Measurements from ENCODE around the gene EXOC4. TPM values are rescaled to one million over a fixed set of nuclear protein-coding genes. Genes with fewer than 3 reads are reported as not detected.

Gene EXOC4
- total RNA-seq, 4 donors from 2014 or later: 36.9 to 78.0 (median 52.2) TPM

DNA sequence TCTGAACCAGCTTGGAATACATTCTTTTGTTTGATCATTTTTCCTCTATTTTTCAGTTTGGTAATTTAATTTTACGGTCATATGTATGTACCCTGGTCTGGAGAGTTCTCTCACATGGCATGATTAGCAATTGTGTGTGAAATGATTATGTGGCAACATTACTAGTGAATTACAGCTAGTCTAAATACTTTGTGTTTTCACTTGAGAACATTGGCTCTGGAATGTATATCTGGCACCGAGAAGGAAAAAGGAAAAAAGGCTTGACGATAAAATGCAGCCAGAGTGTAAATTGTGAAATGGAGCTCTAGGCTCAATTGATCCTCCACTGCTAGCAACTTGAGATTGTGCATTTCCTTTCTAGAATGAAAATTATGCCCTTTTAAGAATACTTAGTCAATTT, 397.2 kb downstream of the EXOC4 start:
- DNase-seq (no peak), ATAC-seq (no peak)
- Histone ChIP-seq H3K36me3 (no peaks in the 10 kb centered on the region), H3K4me3 (no peak overlapping the region), H3K4me1 (no peaks in the 10 kb centered on the region), H3K27me3 (no peaks in the 10 kb centered on the region), H3K9me3 (no peaks in the 10 kb centered on the region), H3K27ac (no peak overlapping the region)
- no peak for TF ChIP-seq POLR2A (IDR thresholded peaks at IDR 0.05)
- TF ChIP-seq, protein P1, sequence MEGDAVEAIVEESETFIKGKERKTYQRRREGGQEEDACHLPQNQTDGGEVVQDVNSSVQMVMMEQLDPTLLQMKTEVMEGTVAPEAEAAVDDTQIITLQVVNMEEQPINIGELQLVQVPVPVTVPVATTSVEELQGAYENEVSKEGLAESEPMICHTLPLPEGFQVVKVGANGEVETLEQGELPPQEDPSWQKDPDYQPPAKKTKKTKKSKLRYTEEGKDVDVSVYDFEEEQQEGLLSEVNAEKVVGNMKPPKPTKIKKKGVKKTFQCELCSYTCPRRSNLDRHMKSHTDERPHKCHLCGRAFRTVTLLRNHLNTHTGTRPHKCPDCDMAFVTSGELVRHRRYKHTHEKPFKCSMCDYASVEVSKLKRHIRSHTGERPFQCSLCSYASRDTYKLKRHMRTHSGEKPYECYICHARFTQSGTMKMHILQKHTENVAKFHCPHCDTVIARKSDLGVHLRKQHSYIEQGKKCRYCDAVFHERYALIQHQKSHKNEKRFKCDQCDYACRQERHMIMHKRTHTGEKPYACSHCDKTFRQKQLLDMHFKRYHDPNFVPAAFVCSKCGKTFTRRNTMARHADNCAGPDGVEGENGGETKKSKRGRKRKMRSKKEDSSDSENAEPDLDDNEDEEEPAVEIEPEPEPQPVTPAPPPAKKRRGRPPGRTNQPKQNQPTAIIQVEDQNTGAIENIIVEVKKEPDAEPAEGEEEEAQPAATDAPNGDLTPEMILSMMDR (IDR thresholded peaks at IDR 0.05 in 4 of 5, conservative IDR thresholded peaks at IDR 0.05 in 1 of 5): no peak
- in situ Hi-C loops (cut with MboI; ENCODE audit: low sequenced_read_pairs in 4 of 4) (no loop called here), intact Hi-C loops (cut with DNase I; ENCODE audit: low total_unique reads) (loop anchor here (10.0 kb wide), 1 partner anchor 915 kb away; no protein-coding TSS in a partner anchor)

DNA sequence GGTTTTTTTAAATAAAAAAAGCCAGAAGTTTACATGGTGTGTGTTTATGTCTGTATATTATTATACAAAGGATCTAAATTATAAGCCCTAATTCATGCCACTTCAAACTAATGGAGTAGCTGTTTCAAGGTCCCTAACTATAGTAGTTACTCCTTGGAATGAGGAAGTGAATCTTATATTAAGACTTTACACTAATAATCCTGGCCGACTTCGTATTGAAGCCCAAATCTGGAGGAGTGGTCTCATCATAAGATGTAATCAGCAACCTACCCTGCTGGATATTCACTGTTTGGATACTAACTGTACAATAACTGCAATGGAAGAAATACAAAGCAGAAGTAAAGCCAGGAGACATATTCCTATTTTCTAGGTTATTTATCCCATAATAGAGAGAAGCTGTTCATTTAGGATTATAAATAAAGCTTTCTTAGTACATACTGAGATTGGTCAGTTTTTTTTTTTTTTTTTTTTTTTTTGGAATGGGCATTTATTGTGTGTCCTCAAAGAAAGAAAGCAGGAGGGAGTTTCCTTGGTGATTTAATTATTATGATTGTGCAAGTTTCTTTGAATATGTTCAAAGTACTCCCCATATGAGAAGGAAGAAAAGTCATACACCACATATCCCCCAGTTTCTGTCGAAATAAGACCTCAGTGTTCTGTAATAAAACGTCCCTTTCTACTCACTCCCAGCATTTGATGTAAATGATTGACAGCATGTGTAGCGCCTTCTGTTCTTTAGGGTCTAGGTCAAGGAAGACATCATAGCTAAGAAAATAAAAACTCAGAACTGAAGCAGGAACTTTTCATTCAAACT, 397.8 kb downstream of the EXOC4 start:
- no peak for ATAC-seq
- Histone ChIP-seq H3K4me3 (no peak overlapping the region), H3K9me3 (no peaks in the 10 kb centered on the region), H3K36me3 (no peaks in the 10 kb centered on the region), H3K27me3 (no peaks in the 10 kb centered on the region), H3K27ac (no peak overlapping the region), H3K4me1 (no peaks in the 10 kb centered on the region)
- TF ChIP-seq POLR2A (IDR thresholded peaks at IDR 0.05): no peak
- TF ChIP-seq, protein P1 (IDR thresholded peaks at IDR 0.05 in 4 of 5, conservative IDR thresholded peaks at IDR 0.05 in 1 of 5): no peak
- intact Hi-C loops (cut with DNase I; ENCODE audit: low total_unique reads): loop anchor here (10.0 kb wide), 1 partner anchor 914 kb away; no protein-coding TSS in a partner anchor
- no peak for DNase-seq
- in situ Hi-C loops (cut with MboI; ENCODE audit: low sequenced_read_pairs in 4 of 4): no loop called here

DNA sequence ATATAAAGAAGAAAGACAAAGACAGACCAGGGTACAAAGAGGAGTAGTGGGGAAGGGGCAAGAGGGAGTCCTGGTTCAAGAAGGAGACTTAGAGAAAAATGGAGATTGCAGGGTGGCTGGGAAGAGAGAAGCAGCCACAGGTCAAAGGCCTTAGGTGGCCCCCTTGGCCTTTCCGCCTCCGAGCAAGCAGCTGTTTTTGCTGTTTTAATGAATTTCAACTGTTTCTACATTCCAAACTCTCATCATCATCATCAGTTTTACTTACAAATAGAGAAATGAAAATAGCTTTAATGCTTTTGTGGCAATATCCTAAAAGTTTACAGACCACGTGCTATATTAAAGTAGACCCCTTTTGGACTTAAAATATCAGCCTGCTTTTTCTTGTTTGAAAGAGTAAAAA, 399.7 kb downstream of the EXOC4 start:
- intact Hi-C loops (cut with DNase I; ENCODE audit: low total_unique reads): loop anchor here (10.0 kb wide), 1 partner anchor 912 kb away; no protein-coding TSS in a partner anchor

DNA sequence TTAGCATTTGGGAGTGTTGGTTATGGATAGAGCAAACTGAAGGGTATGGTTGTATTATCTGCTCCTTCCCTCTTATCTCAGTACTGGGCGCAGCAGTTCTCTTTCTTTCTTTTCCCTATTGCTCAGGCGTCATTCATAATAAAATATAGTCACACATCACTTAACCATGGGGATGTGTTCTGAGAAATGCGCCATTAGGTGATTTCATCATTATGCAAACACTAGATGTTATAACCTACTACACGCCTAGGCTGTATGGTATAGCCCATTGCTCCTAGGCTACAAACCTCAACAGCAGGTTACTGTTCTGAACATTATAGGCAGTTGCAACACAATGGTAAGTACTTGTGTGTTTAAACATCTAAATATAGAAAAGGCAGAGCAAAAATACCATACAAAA, 401.7 kb downstream of the EXOC4 start:
- Histone ChIP-seq H3K4me3 (no peak overlapping the region), H3K9me3 (no peaks in the 10 kb centered on the region), H3K27me3 (no peaks in the 10 kb centered on the region), H3K27ac (no peak overlapping the region), H3K36me3 (no peaks in the 10 kb centered on the region), H3K4me1 (no peaks in the 10 kb centered on the region)
- TF ChIP-seq POLR2A (IDR thresholded peaks at IDR 0.05): no peak
- DNase-seq (no peak), ATAC-seq (no peak)
- in situ Hi-C loops (cut with MboI; ENCODE audit: low sequenced_read_pairs in 4 of 4) (no loop called here), intact Hi-C loops (cut with DNase I; ENCODE audit: low total_unique reads) (loop anchor here (10.0 kb wide), 1 partner anchor 910 kb away; no protein-coding TSS in a partner anchor)

More for the DNA sequence above, 399.7 kb downstream of the EXOC4 start:
- no peaks in the 10 kb centered on the region for H3K36me3 ChIP-seq
- in situ Hi-C loops (cut with MboI; ENCODE audit: low sequenced_read_pairs in 4 of 4): no loop called here
- ATAC-seq: no peak
- no peaks in the 10 kb centered on the region for H3K27me3 ChIP-seq
- H3K4me3 ChIP-seq: no peak overlapping the region
- H3K9me3 ChIP-seq: no peaks in the 10 kb centered on the region
- no peaks in the 10 kb centered on the region for H3K4me1 ChIP-seq
- TF ChIP-seq, protein P1 (IDR thresholded peaks at IDR 0.05 in 4 of 5, conservative IDR thresholded peaks at IDR 0.05 in 1 of 5): no peak
- TF ChIP-seq POLR2A (IDR thresholded peaks at IDR 0.05): no peak
- no peak for DNase-seq
- H3K27ac ChIP-seq: no peak overlapping the region

DNA sequence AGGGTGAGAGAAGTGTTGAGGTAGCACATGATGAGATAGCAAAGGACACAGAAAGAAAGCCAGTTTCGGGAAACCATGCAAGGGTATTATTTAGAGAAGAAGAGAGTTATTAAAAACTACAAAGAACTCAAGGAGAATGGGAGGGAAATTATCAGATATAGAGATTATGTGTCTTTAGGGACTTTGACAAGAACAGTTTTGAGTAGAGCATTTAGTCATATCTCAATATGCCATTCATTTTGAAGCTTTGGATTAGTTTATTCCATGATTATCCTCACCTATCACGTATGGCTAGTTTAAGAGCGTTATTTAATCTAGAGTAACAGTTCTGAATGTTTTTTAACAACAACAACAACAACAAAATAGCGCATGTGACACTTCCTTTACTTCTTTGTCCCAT, 409.4 kb downstream of the EXOC4 start:
- in situ Hi-C loops (cut with MboI; ENCODE audit: low sequenced_read_pairs in 4 of 4) (no loop called here), intact Hi-C loops (cut with DNase I; ENCODE audit: low total_unique reads) (no loop called here)
- TF ChIP-seq POLR2A (IDR thresholded peaks at IDR 0.05): no peak
- TF ChIP-seq, protein P1 (IDR thresholded peaks at IDR 0.05 in 4 of 5, conservative IDR thresholded peaks at IDR 0.05 in 1 of 5): no peak
- ATAC-seq (no peak), DNase-seq (no peak)
- H3K27me3 ChIP-seq: no peaks in the 10 kb centered on the region
- no peaks in the 10 kb centered on the region for H3K4me1 ChIP-seq
- H3K4me3 ChIP-seq: no peak overlapping the region
- no peak overlapping the region for H3K27ac ChIP-seq
- H3K9me3 ChIP-seq: no peaks in the 10 kb centered on the region
- H3K36me3 ChIP-seq: no peaks in the 10 kb centered on the region

Measured in gastrocnemius medialis (tissue), 4 donors.